ENCODE results near the gene ANKRD40.
"Not testable (repeated sequence)": the region's sequence is repeated elsewhere in the genome, so short reads cannot be mapped to it uniquely, and the experiment has no call there.

Gene ANKRD40

DNA sequence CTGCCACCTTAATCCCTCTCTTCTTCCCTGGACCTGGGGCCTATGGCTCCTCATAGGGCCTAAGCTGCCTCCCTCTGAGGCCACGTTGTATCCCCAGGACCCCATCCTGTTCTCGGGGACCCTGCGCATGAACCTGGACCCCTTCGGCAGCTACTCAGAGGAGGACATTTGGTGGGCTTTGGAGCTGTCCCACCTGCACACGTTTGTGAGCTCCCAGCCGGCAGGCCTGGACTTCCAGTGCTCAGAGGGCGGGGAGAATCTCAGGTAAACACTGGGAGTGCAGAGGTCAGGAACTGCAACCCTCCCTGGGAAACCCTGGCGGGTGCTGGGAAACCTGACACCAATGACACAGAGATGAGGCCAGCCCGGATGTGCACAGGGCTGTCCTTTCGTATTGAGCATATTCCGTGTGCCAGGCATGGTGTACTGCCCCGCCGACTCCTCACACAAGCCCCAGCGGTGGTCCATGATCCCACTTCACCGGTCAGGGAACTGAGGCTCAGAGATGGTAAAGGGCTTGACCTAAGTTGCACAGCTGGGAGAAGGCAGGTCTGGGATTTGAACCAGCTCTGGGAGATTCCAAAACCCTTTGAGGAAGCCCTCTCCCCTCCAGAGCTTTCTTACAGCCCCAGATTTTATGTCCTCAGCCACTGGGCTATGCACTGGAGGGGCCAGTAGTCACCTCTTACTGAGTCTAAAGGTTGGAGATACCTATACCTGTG is 22.9 kb downstream of the ANKRD40 start:
- Mint-ChIP-seq H3K27me3 (peaks cover 5% of the 10 kb centered on the region), H3K36me3 (peaks cover 3% of the 10 kb centered on the region), H3K4me1 (ENCODE audit: low read depth) (no peaks in the 10 kb centered on the region), H3K27ac (no peak overlapping the region), H3K4me3 (no peak overlapping the region), H3K9me3 (ENCODE audit: low read depth) (no peaks in the 10 kb centered on the region)

DNA sequence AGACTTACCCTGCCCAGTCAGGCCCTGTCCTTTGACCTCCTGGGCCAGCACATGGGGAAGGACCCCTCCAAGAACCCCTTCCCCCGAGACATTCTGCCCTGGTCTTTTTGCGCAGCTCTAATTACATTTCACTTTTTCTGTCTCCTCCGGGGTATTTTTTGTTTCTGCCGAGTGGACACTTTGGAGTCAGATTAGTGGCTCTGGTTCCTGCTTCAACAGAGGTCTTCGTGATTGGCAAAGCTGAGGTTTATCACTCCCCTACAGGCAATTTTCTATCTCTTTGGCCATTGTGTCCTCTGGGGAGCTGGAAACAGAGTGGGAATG is 23.5 kb downstream of the ANKRD40 start:
- peaks cover 3% of the 10 kb centered on the region for H3K36me3 Mint-ChIP-seq
- no peaks in the 10 kb centered on the region for H3K9me3 Mint-ChIP-seq (ENCODE audit: low read depth)
- H3K4me3 Mint-ChIP-seq: no peak overlapping the region
- H3K27ac Mint-ChIP-seq: no peak overlapping the region
- H3K27me3 Mint-ChIP-seq: peaks cover 5% of the 10 kb centered on the region
- no peaks in the 10 kb centered on the region for H3K4me1 Mint-ChIP-seq (ENCODE audit: low read depth)

DNA sequence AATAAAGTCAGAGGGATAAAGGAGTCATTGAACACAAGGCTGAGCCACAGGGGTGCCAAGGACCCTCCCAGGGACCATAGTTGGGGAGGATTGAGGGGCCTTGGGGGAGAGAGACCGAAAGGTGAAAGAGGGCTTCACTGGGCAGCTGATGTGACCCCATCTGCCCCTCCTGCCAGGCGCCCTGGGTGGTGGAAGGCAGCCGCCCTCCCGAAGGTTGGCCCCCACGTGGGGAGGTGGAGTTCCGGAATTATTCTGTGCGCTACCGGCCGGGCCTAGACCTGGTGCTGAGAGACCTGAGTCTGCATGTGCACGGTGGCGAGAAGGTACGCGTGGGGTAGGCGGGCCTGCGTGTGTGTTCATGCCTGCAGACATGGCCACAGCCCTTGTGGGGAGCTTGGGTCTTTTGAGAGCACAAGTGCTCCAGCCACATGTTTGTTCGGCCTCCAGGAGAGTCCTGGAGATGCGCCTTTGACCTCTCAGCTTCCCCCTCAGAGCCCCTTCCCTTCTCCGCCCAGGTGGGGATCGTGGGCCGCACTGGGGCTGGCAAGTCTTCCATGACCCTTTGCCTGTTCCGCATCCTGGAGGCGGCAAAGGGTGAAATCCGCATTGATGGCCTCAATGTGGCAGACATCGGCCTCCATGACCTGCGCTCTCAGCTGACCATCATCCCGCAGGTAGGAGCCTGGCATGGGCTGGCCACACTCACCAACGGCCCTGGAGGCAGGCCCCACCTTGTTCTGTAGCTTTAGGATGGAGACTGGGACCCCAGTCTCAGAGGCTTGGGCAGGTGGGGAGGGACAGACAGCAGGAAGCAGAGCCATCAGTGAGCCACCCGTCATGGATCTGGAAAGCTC is 24.1 kb downstream of the ANKRD40 start:
- Mint-ChIP-seq H3K4me1 (ENCODE audit: low read depth) (no peaks in the 10 kb centered on the region), H3K27ac (no peak overlapping the region), H3K36me3 (peaks cover 3% of the 10 kb centered on the region), H3K9me3 (ENCODE audit: low read depth) (no peaks in the 10 kb centered on the region), H3K27me3 (peaks cover 5% of the 10 kb centered on the region), H3K4me3 (no peak overlapping the region)

DNA sequence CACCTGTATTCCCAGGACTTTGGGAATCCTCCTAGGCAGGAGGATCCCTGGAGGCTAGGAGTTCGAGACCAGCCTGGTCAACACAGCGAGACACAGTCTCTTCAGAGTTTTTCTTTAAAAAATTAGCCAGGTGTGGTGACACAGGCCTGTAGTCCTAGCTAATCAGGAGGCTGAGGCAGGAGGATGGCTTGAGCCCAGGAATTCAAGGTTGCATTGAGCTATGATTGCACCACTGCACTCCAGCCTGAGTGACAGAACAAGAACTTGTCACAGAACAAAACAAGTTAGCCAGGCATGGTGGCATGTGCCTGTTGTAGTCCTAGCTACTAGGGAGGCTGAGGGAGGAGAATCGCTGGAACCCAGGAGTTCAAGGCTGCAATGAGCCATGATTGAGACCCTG is 24.8 kb downstream of the ANKRD40 start:
- no peaks in the 10 kb centered on the region for H3K4me1 Mint-ChIP-seq (ENCODE audit: low read depth)
- no peak overlapping the region for H3K27ac Mint-ChIP-seq
- no peak overlapping the region for H3K4me3 Mint-ChIP-seq
- no peaks in the 10 kb centered on the region for H3K9me3 Mint-ChIP-seq (ENCODE audit: low read depth)
- H3K27me3 Mint-ChIP-seq: peaks cover 5% of the 10 kb centered on the region
- H3K36me3 Mint-ChIP-seq: peaks cover 3% of the 10 kb centered on the region

DNA sequence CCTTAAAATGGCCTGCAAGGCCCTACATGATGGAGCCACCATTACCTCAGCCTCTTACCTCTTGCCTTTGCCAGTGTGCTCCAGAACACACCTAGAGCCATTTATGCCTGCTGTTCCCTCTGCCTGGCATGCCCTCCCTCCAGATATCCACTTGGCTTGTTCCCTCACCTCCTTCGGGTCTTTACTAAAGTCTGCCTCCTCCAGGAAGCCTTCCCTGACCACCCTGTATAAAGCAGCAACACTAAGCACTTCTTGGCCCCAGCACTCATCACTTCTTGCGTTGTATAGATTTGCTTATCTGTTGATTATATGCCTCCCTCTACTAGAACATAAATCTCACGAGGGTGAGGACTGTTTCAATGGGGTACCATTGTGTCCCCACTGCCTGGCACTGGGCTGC is 25.3 kb downstream of the ANKRD40 start:
- no peak overlapping the region for H3K27ac Mint-ChIP-seq
- H3K9me3 Mint-ChIP-seq (ENCODE audit: low read depth): no peaks in the 10 kb centered on the region
- H3K4me3 Mint-ChIP-seq: no peak overlapping the region
- H3K36me3 Mint-ChIP-seq: peaks cover 3% of the 10 kb centered on the region
- peaks cover 5% of the 10 kb centered on the region for H3K27me3 Mint-ChIP-seq
- H3K4me1 Mint-ChIP-seq (ENCODE audit: low read depth): no peaks in the 10 kb centered on the region

DNA sequence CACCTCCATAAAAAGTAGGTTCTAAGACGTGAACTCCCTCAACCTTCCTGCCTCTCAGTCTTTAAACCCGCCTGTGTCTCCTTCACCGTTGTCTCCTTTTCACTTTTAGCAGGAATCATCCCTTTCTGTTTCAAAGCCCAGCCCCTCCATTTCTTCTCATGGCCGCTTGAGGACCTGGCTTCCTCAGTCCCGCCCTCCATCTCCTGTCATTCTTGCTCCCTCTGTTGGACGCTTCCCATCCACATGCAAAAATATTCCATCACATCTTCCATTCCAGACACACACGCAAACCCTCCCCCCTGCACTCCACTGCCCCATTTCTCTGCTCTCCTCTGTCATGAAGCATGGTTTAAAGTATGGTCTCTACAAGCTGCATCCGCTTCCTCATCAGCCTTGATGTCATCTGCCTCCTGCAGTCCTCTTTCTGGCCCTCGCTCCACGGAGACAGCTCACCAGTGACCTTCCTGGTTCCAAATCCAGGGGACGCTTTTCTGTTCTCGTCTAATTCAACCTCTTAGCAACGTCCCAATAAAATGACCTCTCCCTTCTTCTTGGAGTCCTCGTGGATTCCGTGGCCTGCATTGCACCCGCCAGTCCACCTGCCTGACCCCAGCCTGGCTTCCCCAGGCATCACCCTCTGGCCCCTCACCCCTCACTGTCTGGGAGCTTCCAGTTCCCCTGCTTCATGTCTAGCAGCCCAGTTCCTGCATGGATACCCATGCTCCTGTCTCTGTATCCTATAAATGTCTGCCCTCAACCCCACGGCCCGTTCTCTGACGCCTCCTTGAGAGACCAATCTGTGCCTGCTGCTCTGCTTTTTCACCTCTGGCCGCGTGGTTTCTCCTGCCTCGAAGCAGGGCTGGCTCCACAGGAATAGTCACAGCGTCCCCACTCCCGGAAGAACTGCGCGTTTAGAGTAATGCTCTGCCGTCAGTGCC is 26.2 kb downstream of the ANKRD40 start:
- peaks cover 3% of the 10 kb centered on the region for H3K36me3 Mint-ChIP-seq
- no peaks in the 10 kb centered on the region for H3K4me1 Mint-ChIP-seq (ENCODE audit: low read depth)
- H3K27ac Mint-ChIP-seq: no peak overlapping the region
- H3K9me3 Mint-ChIP-seq (ENCODE audit: low read depth): no peaks in the 10 kb centered on the region
- peaks cover 8% of the 10 kb centered on the region for H3K27me3 Mint-ChIP-seq
- H3K4me3 Mint-ChIP-seq: no peak overlapping the region

DNA sequence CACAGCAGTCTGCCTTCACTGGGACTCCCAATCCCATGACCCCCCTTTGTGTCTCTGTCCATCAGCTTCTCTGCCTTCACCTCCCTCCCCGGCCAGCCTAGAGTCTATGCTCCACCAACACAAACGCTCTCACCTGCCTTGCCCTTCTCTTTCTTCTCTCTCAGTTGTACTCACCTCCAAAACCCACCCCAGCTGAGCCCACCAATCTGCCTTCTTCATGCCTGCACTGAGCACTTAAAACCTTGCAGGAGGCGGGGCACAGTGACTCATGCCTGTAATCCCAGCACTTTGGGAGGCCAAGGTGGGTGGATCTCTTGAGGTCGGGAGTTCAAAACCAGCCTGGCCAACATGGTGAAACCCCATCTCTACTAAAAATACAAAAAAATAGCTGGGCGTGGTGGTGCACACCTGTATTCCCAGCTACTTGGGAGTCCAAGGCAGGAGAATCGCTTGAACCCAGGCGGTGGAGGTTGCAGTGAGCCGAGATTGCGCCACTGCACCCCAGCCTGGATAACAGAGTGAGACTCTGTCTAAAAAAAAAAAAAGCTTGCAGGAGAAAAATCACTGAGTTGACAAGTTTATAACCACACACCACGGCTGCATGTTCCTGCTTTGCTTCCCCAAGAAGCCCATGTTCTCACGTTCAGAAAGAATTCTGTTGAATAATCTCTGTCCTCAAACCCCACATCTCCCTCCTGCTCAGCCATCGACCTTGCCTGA is 27.0 kb downstream of the ANKRD40 start:
- H3K4me3 Mint-ChIP-seq; H3K36me3 Mint-ChIP-seq; H3K9me3 Mint-ChIP-seq (ENCODE audit: low read depth); H3K27me3 Mint-ChIP-seq; H3K4me1 Mint-ChIP-seq (ENCODE audit: low read depth); H3K27ac Mint-ChIP-seq: not testable (repeated sequence)

DNA sequence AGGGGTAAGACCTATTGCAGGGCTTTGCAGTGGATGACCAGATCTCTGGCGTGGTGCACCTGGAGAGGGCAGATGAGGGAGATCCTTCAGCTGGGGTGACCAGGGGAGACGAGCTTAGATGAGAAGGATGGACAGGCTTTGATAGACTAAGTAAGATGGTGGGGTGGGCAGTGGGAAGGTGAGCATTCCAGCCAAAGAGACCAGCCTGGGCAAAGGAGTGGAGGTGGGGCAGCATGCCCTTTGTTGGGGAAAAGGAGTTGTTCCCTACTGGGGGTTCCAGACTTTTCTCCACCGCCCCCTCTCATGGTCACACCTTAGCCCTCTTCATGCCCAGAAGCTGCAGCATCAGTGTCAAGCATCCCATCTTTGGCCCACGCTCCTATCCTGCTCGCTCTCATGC is 27.6 kb downstream of the ANKRD40 start:
- H3K27me3 Mint-ChIP-seq: peaks cover 8% of the 10 kb centered on the region
- peaks cover 3% of the 10 kb centered on the region for H3K36me3 Mint-ChIP-seq
- no peak overlapping the region for H3K4me3 Mint-ChIP-seq

DNA sequence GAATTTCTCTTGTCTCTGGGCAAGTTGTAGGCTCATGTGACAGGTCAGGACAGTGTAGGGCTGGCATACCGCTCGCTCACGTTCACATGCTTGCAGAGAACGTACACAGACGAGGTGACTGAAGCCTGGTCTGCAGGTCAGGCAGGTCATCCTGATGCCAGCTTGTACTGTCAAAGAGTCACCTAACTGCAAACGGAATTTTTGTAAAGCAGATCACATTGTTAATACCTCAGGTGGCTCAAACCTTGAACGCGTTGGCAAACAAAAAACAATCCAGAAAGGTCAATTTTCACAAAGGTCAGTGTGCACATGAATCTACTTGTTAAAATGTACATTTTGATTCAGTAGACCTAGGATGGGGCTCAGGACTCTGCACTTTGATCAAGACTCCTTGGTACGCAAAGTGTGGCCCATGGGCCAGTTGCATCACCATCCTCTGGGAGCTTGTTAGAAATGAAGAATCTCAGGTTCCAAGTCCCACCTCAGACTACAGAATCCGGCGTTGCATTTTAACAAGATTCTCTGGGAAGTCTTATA is 28.6 kb downstream of the ANKRD40 start:
- Mint-ChIP-seq H3K9me3 (ENCODE audit: low read depth) (no peaks in the 10 kb centered on the region), H3K36me3 (peaks cover 3% of the 10 kb centered on the region), H3K4me3 (no peak overlapping the region), H3K27ac (no peak overlapping the region), H3K27me3 (peaks cover 8% of the 10 kb centered on the region), H3K4me1 (ENCODE audit: low read depth) (no peaks in the 10 kb centered on the region)

More for the DNA sequence above, 27.6 kb downstream of the ANKRD40 start:
- Mint-ChIP-seq H3K4me1 (ENCODE audit: low read depth) (no peaks in the 10 kb centered on the region), H3K9me3 (ENCODE audit: low read depth) (no peaks in the 10 kb centered on the region), H3K27ac (no peak overlapping the region)

DNA sequence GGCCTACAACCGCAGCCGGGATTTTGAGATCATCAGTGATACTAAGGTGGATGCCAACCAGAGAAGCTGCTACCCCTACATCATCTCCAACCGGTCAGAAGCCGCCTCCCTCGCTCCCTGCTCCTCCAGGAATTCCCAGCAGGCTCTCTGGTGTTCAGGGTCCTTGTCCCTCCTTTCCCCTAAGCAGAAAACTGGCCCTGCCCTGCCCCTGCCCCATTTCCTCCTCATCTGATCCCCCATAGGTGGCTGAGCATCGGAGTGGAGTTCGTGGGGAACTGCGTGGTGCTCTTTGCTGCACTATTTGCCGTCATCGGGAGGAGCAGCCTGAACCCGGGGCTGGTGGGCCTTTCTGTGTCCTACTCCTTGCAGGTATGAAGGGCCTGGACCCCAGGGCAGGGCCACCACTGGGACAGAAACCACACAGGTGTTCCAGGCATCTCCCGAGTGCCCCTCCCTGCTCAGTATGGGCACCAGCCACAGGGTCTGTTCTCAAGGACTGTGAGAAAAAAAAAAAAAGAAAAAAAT is 29.8 kb downstream of the ANKRD40 start:
- Mint-ChIP-seq H3K4me1 (ENCODE audit: low read depth) (no peaks in the 10 kb centered on the region), H3K27me3 (peaks cover 8% of the 10 kb centered on the region), H3K27ac (no peak overlapping the region), H3K4me3 (no peak overlapping the region), H3K36me3 (peaks cover 3% of the 10 kb centered on the region), H3K9me3 (ENCODE audit: low read depth) (no peaks in the 10 kb centered on the region)

DNA sequence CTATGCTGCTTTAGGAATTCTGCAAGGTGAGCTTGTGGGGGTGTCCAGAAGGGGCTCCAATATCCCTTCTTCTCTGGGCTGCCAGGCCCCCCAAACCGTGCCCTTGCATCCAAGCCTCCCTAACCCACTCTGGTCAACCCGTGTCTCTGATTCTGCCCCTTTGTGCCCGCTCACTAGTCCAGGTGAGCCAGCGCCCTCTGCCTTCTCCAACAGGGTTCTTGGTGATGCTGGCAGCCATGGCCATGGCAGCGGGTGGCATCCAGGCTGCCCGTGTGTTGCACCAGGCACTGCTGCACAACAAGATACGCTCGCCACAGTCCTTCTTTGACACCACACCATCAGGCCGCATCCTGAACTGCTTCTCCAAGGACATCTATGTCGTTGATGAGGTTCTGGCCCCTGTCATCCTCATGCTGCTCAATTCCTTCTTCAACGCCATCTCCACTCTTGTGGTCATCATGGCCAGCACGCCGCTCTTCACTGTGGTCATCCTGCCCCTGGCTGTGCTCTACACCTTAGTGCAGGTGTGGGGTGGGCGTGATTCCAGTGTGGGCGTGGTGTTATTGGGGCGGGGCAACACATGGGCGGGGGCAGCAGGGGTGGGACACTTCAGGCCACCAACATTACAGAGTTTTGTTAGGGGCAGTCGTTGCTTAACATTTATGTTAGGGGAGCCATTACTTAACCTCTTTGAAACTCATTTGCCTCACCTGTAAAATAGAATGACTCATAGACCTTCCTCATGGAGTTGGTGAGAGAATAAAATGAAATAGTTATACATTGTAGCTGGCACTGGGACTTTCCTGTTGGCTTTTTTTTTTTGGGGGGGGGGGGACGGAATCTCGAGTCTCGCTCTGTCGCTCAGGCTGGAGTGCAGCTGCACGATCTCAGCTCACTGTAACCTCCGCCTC is 31.4 kb downstream of the ANKRD40 start:
- H3K27ac Mint-ChIP-seq: no peak overlapping the region
- no peaks in the 10 kb centered on the region for H3K9me3 Mint-ChIP-seq (ENCODE audit: low read depth)
- H3K4me3 Mint-ChIP-seq: no peak overlapping the region
- peaks cover 8% of the 10 kb centered on the region for H3K27me3 Mint-ChIP-seq
- no peaks in the 10 kb centered on the region for H3K4me1 Mint-ChIP-seq (ENCODE audit: low read depth)
- peaks cover 3% of the 10 kb centered on the region for H3K36me3 Mint-ChIP-seq

DNA sequence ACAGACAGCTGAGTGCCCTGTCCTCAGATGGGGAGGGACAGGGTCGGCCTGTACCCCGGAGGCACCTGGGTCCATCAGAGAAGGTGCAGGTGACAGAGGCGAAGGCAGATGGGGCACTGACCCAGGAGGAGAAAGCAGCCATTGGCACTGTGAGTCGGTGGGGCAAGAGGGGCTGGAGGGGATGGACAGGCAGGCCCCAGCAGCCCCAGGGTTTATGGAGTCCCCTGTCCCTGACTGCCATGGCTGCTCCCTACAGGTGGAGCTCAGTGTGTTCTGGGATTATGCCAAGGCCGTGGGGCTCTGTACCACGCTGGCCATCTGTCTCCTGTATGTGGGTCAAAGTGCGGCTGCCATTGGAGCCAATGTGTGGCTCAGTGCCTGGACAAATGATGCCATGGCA is 32.1 kb downstream of the ANKRD40 start:
- no peaks in the 10 kb centered on the region for H3K9me3 Mint-ChIP-seq (ENCODE audit: low read depth)
- H3K27ac Mint-ChIP-seq: no peak overlapping the region
- H3K4me3 Mint-ChIP-seq: no peak overlapping the region
- no peaks in the 10 kb centered on the region for H3K4me1 Mint-ChIP-seq (ENCODE audit: low read depth)
- H3K27me3 Mint-ChIP-seq: peaks cover 6% of the 10 kb centered on the region
- peaks cover 3% of the 10 kb centered on the region for H3K36me3 Mint-ChIP-seq

DNA sequence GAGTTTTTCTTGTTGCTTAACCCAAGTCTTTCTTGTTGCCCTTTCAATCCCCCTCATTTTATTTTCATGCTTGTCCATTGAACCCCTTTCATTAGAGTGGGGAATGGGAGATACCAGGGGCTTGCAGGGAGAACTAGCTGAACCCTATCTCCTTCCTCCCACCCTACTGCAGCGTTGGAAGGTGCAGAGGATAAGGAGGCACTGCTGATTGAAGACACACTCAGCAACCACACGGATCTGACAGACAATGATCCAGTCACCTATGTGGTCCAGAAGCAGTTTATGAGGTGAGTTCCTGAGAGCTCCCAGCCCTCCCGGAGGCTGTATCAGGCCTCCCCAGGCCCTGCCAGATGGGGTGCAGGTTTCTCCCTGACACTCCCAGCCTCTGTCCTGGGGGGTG is 32.5 kb downstream of the ANKRD40 start:
- H3K27me3 Mint-ChIP-seq: peaks cover 3% of the 10 kb centered on the region
- no peak overlapping the region for H3K4me3 Mint-ChIP-seq
- H3K36me3 Mint-ChIP-seq: no peaks in the 10 kb centered on the region
- H3K4me1 Mint-ChIP-seq (ENCODE audit: low read depth): no peaks in the 10 kb centered on the region
- H3K9me3 Mint-ChIP-seq (ENCODE audit: low read depth): no peaks in the 10 kb centered on the region
- no peak overlapping the region for H3K27ac Mint-ChIP-seq
